IMR-90 (cell line): Measurements from ENCODE around the gene RPS10. TPM values are rescaled to one million over a fixed set of nuclear protein-coding genes. Genes with fewer than 3 reads are reported as not detected.

ENCODE experiments used
- ATAC-seq: fragments of 200-7000 bp; cut with Tn5 transposase; 2 replicates; pipeline ENCODE4 v1.9.1; 2020; ENCODE audit warnings: low read depth, mild to moderate bottlenecking, moderate library complexity
- BruUV-seq: library from RNA; stranded (reverse); fragments of 400-500 nt; replicated peaks from 2 replicates; lab custom pipeline; 2021; lab: Mats Ljungman, UMichigan
- CTCF ChIA-PET: fragments of 300-600 bp; formaldehyde crosslinking; extraction: SDS; loops from one replicate; lab custom pipeline; 2021; ENCODE audit warnings: antibody characterized with exemption; lab: Yijun Ruan, JAX
- POLR2A ChIA-PET: fragments of 300-600 bp; sonication (Branson Sonifier 250); formaldehyde crosslinking; loops from one replicate; lab custom pipeline; 2022; ENCODE audit warnings: antibody characterized with exemption; ENCODE audit not compliant: unreplicated experiment; lab: Charles Lee
- DNase-seq: peaks from one replicate; pipeline ENCODE4 v3.0.0; 2013
- H2AFZ ChIP-seq: replicated peaks from 2 replicates; pipeline ENCODE3; 2013; ENCODE audit warnings: low read length, mild to moderate bottlenecking; ENCODE audit not compliant: poor library complexity
- H2AK5ac ChIP-seq: 2 replicates; pipeline ENCODE4 v1.6.1; 2013; ENCODE audit warnings: low read depth, low read length, inconsistent platforms
- H2AK9ac ChIP-seq: replicated peaks from 2 replicates; pipeline ENCODE3; 2013; ENCODE audit warnings: mild to moderate bottlenecking, low read depth, low read length, moderate library complexity; ENCODE audit not compliant: poor library complexity
- H2BK120ac ChIP-seq: 2 replicates; pipeline ENCODE4 v1.6.1; 2013; ENCODE audit warnings: low read depth, low read length, inconsistent platforms
- H2BK15ac ChIP-seq: 3 replicates; pipeline ENCODE4 v1.6.1; 2013; ENCODE audit warnings: low read depth, low read length, inconsistent platforms
- H2BK20ac ChIP-seq: 2 replicates; pipeline ENCODE4 v1.6.1; 2013; ENCODE audit warnings: low read depth, mild to moderate bottlenecking, inconsistent platforms, low read length, moderate library complexity
- H2BK5ac ChIP-seq: 2 replicates; pipeline ENCODE4 v1.6.1; 2013; ENCODE audit warnings: mild to moderate bottlenecking, low read depth, low read length, inconsistent platforms; ENCODE audit not compliant: poor library complexity, severe bottlenecking
- H3K14ac ChIP-seq: replicated peaks from 2 replicates; pipeline ENCODE4 v1.6.1; 2013; ENCODE audit warnings: low read depth, low read length, inconsistent platforms
- H3K18ac ChIP-seq: 2 replicates; pipeline ENCODE4 v1.6.1; 2013; ENCODE audit warnings: low read depth, low read length, control low read depth
- H3K23ac ChIP-seq: 2 replicates; pipeline ENCODE4 v1.6.1; 2013; ENCODE audit warnings: low read depth, low read length, inconsistent platforms
- H3K27ac ChIP-seq: 2 replicates; pipeline ENCODE4 v1.5.1; 2013; ENCODE audit warnings: mild to moderate bottlenecking, control low read depth, low read length; ENCODE audit not compliant: insufficient read depth
- H3K27me3 ChIP-seq: 2 replicates; pipeline ENCODE4 v1.6.1; 2013; ENCODE audit warnings: low read length; ENCODE audit not compliant: control insufficient read depth, insufficient read depth
- H3K36me3 ChIP-seq: 2 replicates; pipeline ENCODE4 v1.6.1; 2013; ENCODE audit warnings: low read length, mixed read lengths; ENCODE audit not compliant: control insufficient read depth, insufficient read depth
- H3K4ac ChIP-seq: 2 replicates; pipeline ENCODE4 v1.6.1; 2013; ENCODE audit warnings: low read depth, low read length, inconsistent platforms
- H3K4me1 ChIP-seq: 2 replicates; pipeline ENCODE4 v1.6.1; 2013; ENCODE audit warnings: low read length, mixed read lengths; ENCODE audit not compliant: control insufficient read depth, insufficient read depth
- H3K4me2 ChIP-seq: 2 replicates; pipeline ENCODE4 v1.6.1; 2013; ENCODE audit warnings: low read depth, mild to moderate bottlenecking, control low read depth, low read length, moderate library complexity
- H3K4me3 ChIP-seq: 2 replicates; pipeline ENCODE4 v1.5.1; 2013; ENCODE audit warnings: low read depth, mild to moderate bottlenecking, control low read depth, low read length, moderate library complexity; ENCODE audit not compliant: insufficient read depth
- H3K56ac ChIP-seq: 2 replicates; pipeline ENCODE4 v1.6.1; 2013; ENCODE audit warnings: low read length, inconsistent platforms; ENCODE audit not compliant: insufficient read depth; ENCODE audit errors: extremely low read depth
- H3K79me1 ChIP-seq, 2 experiments: 2 replicates each; pipeline ENCODE4 v1.6.1; 2013; ENCODE audit warnings: low read length in 2 of 2, inconsistent platforms in 1 of 2, low read depth in 1 of 2
- H3K9ac ChIP-seq: 2 replicates; pipeline ENCODE4 v1.6.1; 2013; ENCODE audit warnings: low read depth, low read length, control low read depth
- H3K9me1 ChIP-seq: 2 replicates; pipeline ENCODE4 v1.6.1; 2013; ENCODE audit warnings: low read length, inconsistent platforms; ENCODE audit not compliant: insufficient read depth
- H3K9me3 ChIP-seq: 2 replicates; pipeline ENCODE4 v1.6.1; 2013; ENCODE audit warnings: low read length; ENCODE audit not compliant: control insufficient read depth, insufficient read depth
- H4K20me1 ChIP-seq: 2 replicates; pipeline ENCODE4 v1.6.1; 2013; ENCODE audit warnings: low read length, inconsistent platforms; ENCODE audit not compliant: insufficient read depth
- H4K5ac ChIP-seq: 2 replicates; pipeline ENCODE4 v1.6.1; 2013; ENCODE audit warnings: mild to moderate bottlenecking, low read depth, low read length, control low read depth
- H4K8ac ChIP-seq, 2 experiments: 2 replicates each; pipeline ENCODE4 v1.6.1; 2013; ENCODE audit warnings: low read depth in 2 of 2, low read length in 2 of 2, control low read depth in 1 of 2, inconsistent platforms in 1 of 2
- H4K91ac ChIP-seq: 2 replicates; pipeline ENCODE4 v1.6.1; 2013; ENCODE audit warnings: low read depth, low read length, inconsistent platforms; ENCODE audit not compliant: insufficient read depth
- BHLHE40 ChIP-seq: fragments of 150-350 bp; IDR thresholded peaks from 2 replicates; pipeline ENCODE4 v1.6.1; 2016; ENCODE audit warnings: mild to moderate bottlenecking, low read depth, low read length
- CEBPB ChIP-seq: IDR thresholded peaks from 2 replicates; pipeline ENCODE4 v1.6.1; 2012; ENCODE audit warnings: low read depth, low read length, improper control_type of control experiment
- CTCF ChIP-seq: conservative IDR thresholded peaks from 2 replicates; pipeline ENCODE4 v1.5.1; 2012; ENCODE audit warnings: mild to moderate bottlenecking, low read depth, low read length, improper control_type of control experiment
- FOS ChIP-seq: fragments of 150-350 bp; IDR thresholded peaks from 2 replicates; pipeline ENCODE4 v1.6.1; 2016; ENCODE audit warnings: low read depth, low read length
- MAZ ChIP-seq: IDR thresholded peaks from 2 replicates; pipeline ENCODE4 v1.6.1; 2012; ENCODE audit warnings: low read depth, mild to moderate bottlenecking, low read length, improper control_type of control experiment, moderate library complexity, borderline replicate concordance
- MXI1 ChIP-seq: IDR thresholded peaks from 2 replicates; pipeline ENCODE4 v1.6.1; 2012; ENCODE audit warnings: low read depth, mild to moderate bottlenecking, low read length, moderate library complexity, borderline replicate concordance
- NFE2L2 ChIP-seq: fragments of 150-350 bp; IDR thresholded peaks from 2 replicates; pipeline ENCODE4 v1.6.1; 2016; ENCODE audit warnings: low read depth, mild to moderate bottlenecking, low read length
- POLR2A ChIP-seq: IDR thresholded peaks from 2 replicates; pipeline ENCODE4 v1.6.1; 2012; ENCODE audit warnings: mild to moderate bottlenecking, low read depth, low read length
- RAD21 ChIP-seq: IDR thresholded peaks from 2 replicates; pipeline ENCODE4 v1.6.1; 2012; ENCODE audit warnings: low read length, improper control_type of control experiment
- RFX5 ChIP-seq: IDR thresholded peaks from 2 replicates; pipeline ENCODE4 v1.8.0; 2012; ENCODE audit warnings: low read depth, mild to moderate bottlenecking, low read length, moderate library complexity
- SMC3 ChIP-seq: fragments of 150-350 bp; IDR thresholded peaks from 2 replicates; pipeline ENCODE4 v1.6.1; 2016; ENCODE audit warnings: low read depth, mild to moderate bottlenecking, antibody characterized with exemption, low read length, moderate library complexity
- USF2 ChIP-seq: fragments of 150-350 bp; IDR thresholded peaks from 2 replicates; pipeline ENCODE4 v1.6.1; 2017; ENCODE audit warnings: mild to moderate bottlenecking, antibody characterized with exemption, low read length, low read depth
- WGBS, 2 experiments: methylation state at CpG; one replicate each; pipeline versions ENCODE4 v1.1.5 to v1.1.7; 2013; ENCODE audit warnings: missing lambda C conversion rate in 2 of 2; ENCODE audit not compliant: insufficient read length in 1 of 2; ENCODE audit errors: extremely low coverage in 2 of 2; 5-methylcytosine and 5-hydroxymethylcytosine counted together
- dilution Hi-C: fragments of 300-500 bp; cut with HindIII; formaldehyde crosslinking; loops from one replicate; pipeline ENCODE4 v1.14.3; 2018; ENCODE audit warnings: low sequenced_read_pairs; ENCODE audit not compliant: unreplicated experiment
- in situ Hi-C: fragments of 300-500 bp; cut with MboI; formaldehyde crosslinking; loops from 3 replicates; pipeline ENCODE4 v1.14.3; 2019; ENCODE audit warnings: low sequenced_read_pairs, inconsistent platforms, mixed read lengths
- intact Hi-C: fragments of 100-400 bp; cut with micrococcal nuclease; formaldehyde crosslinking; loops from 2 replicates; pipeline ENCODE4 v1.10.0; 2022
- polyA plus RNA-seq, 3 experiments: library from polyadenylated mRNA; depleted of rRNA; stranded (reverse); fragments of >200 nt; gene quantifications; 2 replicates each; pipeline ENCODE4 v1.2.3, GENCODE V29; 2012; ENCODE audit warnings: low replicate concordance in 1 of 3
- total RNA-seq: library from RNA; depleted of rRNA; stranded (reverse); fragments of >200 nt; gene quantifications from 2 replicates; pipeline ENCODE4 v1.2.3, GENCODE V29; 2012

RPS10 gene
- total and polyA plus RNA-seq, 2 of the 4 experiments (the other 2 are of a cell fraction), result 5,462 to 5,584 TPM

GRCh38 chr6:34463299-34463698, 37.4 kb upstream of the RPS10 start:
- Histone ChIP-seq H3K9me1 (no peaks in the 10 kb centered on the region; the same call in 1 of the 2 replicates), H2AK9ac (no peak overlapping the region), H3K9ac (no peak overlapping the region), H3K23ac (no peak overlapping the region), H2BK20ac (no peak overlapping the region), H3K79me1 (no peaks in the 10 kb centered on the region), H3K27ac (no peak overlapping the region), H3K36me3 (no peaks in the 10 kb centered on the region), H3K18ac (no peak overlapping the region), H2AFZ (no peak overlapping the region), H3K56ac (no peak overlapping the region), H2AK5ac (no peak overlapping the region), H3K4me1 (peaks cover 4% of the 10 kb centered on the region; the same call in 1 of the 2 replicates), H3K4me2 (no peak overlapping the region), H4K8ac (no peak overlapping the region), H3K9me3 (no peaks in the 10 kb centered on the region), H3K4me3 (no peak overlapping the region), H2BK5ac (no peak overlapping the region), H4K5ac (no peak overlapping the region), H2BK15ac (no peak overlapping the region), H4K20me1 (no peaks in the 10 kb centered on the region), H4K91ac (no peak overlapping the region), H3K27me3 (peaks cover 35% of the 10 kb centered on the region), H2BK120ac (no peak overlapping the region), H3K14ac (no peak overlapping the region), H3K4ac (no peak overlapping the region)
- ChIA-PET POLR2A (no interaction called here), CTCF (no interaction called here)
- no peak for ATAC-seq
- no TSS peak for BruUV-seq
- dilution Hi-C loops (no loop called here), intact Hi-C loops (no loop called here), in situ Hi-C loops (no loop called here)
- WGBS, 2 experiments, result no CpG with 5 or more reads among the region's 2 CpGs
- TF ChIP-seq CTCF (no peak), MXI1 (no peak), NFE2L2 (no peak), RFX5 (no peak), SMC3 (no peak), FOS (no peak), USF2 (no peak), CEBPB (no peak), POLR2A (no peak), BHLHE40 (no peak), MAZ (no peak), RAD21 (no peak)
- DNase-seq, result no peak
